Stimulated activated CD8-positive, alpha-beta memory T cell treated with anti-CD3 and anti-CD28 coated beads, Interleukin-7, amount 100 ng/mL, for 48 hours (primary cell): ENCODE measurements around the gene EMC6.
"Not testable (repeated sequence)": the region's sequence is repeated elsewhere in the genome, so short reads cannot be mapped to it uniquely, and the experiment has no call there.

Experiments used
- DNase-seq, 2 donors: peaks; one replicate each; pipeline ENCODE4 v3.0.0-alpha.2; 2020; ENCODE audit warnings: low read depth in 1 of 2; ENCODE audit errors: extremely low read depth in 1 of 2

EMC6 gene

DNA sequence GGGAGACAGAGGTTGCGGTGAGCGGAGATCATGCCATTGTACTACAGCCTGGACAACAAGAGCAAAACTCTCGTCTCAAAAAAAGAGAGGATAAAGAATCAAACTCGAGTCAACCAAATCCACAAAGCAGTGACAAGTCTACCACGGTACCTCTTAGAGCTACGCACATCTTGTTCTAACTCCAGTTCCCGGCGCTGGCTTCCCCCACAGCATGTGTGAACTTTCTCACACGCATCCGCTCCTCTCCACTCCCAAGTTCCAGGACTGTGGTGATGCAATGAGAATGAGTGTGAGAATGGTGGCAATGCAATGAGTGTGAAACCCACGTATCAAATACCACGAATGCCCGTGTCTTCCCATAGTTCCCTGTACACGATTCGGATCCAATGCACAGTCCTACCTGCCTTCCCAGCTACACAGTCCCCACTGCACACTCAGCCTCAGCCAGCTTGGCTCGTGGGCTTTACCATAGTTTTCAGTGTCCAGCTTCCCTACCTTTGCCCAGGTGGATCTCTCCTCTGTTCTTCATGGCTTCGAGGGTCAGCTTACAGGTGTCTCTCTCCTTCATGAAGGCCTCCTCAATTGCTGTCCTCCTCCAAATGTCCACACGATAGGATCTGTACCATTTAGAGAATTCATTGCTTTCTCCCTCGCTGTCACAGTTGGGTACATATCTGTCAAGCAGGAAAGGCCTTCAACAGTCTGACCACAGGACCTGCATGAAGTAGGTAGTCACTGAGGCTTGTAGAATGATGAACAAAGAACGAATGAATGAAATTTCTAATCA is 36.5 kb downstream of the EMC6 start:
- no peak for DNase-seq

DNA sequence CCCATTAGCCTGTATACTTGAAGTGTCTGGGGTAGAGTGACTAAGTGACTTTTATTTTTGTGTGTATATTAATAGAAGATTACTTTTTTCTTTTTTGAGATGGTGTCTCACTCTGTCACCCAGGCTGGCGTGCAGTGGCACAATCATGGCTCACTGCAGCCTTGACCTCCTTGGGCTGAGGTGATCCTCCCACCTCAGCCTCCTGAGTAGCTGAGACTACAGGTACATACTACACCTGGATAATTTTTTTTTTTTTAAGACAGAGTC is 37.0 kb downstream of the EMC6 start:
- not testable (repeated sequence) for DNase-seq

DNA sequence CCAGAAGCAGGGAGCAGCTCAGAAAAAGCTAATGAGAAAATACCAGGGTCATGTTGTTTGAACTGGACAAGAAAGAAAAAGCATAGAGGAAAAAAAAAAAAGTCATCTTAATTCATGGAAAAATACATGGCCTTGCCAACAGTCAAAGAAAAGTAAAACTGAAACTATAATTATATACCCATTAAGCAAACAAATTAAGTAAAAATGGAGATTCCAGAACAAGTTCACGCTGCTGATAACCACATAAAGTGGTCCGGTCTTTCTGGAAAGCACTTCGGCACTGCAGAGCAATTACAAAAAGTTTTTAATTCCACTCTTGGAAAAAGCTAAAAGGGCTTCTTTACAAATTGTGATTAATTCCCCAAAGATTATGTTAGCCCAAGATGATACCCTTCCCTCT is 39.8 kb downstream of the EMC6 start:
- no peak for DNase-seq

DNA sequence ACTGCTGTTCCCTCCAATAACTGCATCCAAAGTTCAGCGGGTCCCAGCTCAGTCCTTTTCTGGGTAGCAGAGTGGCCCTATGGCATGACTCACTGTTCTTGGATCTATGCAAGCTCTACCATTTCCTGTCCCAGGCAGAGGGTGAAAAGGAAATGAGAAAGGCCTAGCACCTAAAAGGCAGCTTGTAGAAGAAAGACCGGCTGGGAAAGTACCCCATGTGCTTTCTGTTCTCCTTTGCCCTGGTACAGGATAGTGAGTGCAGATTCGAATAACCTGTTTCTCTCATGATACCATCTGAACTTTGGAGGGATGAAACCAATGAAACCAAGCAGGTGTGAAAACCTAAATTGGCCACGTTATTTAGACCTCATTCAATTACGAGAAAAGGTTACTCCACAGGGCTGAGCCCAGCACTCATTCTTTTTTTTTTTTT is 42.4 kb downstream of the EMC6 start:
- peak in 1 of 2 donors; percentile 78 for DNase-seq

DNA sequence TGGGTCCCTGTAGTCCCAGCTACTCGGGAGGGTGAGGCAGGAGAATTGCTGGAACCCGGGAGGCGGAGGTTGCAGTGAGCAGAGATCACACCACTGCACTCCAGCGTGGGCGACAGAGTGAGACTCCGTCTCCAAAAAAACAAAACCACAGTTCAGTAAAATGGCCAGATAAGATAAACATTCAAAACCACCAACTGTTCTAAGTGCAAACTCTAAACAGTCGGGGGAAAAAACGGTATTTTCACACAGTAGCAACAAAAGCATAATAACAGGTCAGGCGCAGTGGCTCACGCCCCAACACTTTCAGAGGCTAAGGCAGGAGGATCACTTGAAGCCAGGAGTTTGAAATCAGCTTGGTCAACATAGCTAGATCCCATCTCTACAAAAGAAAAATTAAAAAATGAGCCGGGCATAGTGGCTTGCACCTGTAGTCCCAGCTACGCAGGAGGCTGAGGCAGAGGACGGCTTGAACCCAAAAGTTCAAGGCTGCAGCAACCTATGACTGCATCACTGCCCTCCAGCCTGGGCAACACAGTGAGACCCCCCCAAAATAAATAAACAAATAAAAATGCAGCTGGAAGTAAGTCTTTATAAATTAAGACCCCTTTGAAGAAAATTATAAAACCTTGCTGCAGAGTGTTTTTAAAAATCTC is 44.3 kb downstream of the EMC6 start:
- DNase-seq = peak in 1 of 2 donors; percentile 40

DNA sequence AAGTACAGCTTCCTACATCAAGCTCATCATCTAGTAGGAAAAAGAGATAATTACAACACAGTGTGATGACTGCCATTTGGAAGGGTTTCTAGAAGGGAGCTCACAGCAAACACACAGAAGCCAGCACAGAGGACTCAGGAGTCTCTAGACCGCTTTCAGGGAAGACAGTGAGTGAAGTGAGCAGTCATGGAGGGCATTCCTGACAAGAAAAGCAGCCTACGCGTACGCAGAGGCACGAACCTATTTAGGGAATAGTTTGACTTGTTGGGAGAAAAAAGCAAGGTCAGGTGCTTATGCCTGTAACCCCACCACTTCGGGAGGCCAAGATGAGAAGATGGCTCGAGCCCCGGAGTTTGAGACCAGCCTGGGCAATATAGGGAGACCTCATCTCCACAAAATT is 46.7 kb downstream of the EMC6 start:
- no peak for DNase-seq

DNA sequence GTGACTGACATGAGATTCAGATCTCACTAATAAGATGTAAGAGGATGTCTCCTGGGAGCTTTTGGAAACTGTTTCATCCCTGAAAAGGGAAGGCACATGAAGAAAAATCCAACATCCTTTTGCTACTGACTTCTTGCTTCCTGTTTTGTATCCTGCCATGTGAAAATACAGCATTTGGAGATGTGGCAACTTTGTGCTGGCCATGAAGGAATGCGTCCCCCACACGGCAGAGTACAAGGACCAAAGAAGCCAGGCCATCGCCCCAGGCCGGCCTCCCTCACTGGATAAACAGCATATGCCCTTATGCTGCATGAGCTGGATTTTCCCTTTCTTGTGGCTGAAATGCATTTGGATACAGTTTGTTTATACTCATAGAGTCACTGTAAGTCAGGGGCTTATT is 49.6 kb downstream of the EMC6 start:
- no peak for DNase-seq

DNA sequence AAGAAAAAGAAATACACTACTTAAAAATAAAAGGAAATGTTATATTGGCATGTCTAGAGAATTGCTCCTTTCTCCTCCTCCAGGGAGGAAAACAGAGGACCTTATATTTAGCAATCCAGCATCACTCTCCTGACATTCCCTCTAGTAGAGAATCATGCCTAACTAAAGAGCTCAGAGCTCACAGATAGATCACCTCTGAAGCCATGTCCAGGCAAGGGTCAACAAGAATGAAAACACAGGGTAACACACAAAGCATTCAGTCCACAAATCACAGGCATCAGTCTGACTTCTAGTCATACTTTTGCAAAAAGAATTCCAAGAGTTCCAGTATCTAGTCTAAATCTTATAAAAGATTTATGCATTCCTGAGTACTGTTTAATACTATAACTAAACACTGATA is 50.7 kb downstream of the EMC6 start:
- DNase-seq = no peak
